Measurements from ENCODE around the gene B3GLCT. TPM values are rescaled to one million over a fixed set of nuclear protein-coding genes. Genes with fewer than 3 reads are reported as not detected.

B3GLCT gene
- total RNA-seq, 8 experiments from 2014 or later, result 4.1 to 35.7 (median 7.8) TPM

Other genes starting within 250 kb of the B3GLCT start
- gene HSPH1, start 38.1 kb upstream of the B3GLCT start, total RNA-seq, result 100 to 1,000 TPM in 2 of 8 experiments, 10 to 100 TPM in 6; 34.9 to 129 (median 89.0) TPM

Measured in motor neuron (in vitro differentiated cells).